ENCODE results near the gene LRP1. TPM values are rescaled to one million over a fixed set of nuclear protein-coding genes. Genes with fewer than 3 reads are reported as not detected.
A peak's percentile ranks its signal among the peaks of the same experiment; 100 is the strongest.

The LRP1 gene
- total RNA-seq, 1 donor from 2014 or later, result 369 TPM

GRCh38 chr12:57203791-57204190 lies 75.5 kb downstream of the LRP1 start:
- Histone ChIP-seq H3K27ac (ENCODE audit: low read depth, low read length) (no peak overlapping the region), H2AFZ (ENCODE audit: low read depth, low read length) (no peak overlapping the region), H3K9ac (ENCODE audit: low read length) (no peak overlapping the region), H3K4me2 (ENCODE audit: low read length) (no peak overlapping the region), H4K20me1 (ENCODE audit: insufficient read depth, low read length) (peaks cover 47% of the 10 kb centered on the region), H3K9me3 (ENCODE audit: insufficient read depth, low read depth, low read length) (no peaks in the 10 kb centered on the region), H3K4me3 (ENCODE audit: insufficient read depth, low read depth, low read length) (no peak overlapping the region), H3K79me2 (ENCODE audit: insufficient read depth, low read length) (no peaks in the 10 kb centered on the region), H3K36me3 (ENCODE audit: insufficient read depth, low read length) (peaks cover 13% of the 10 kb centered on the region), H3K27me3 (ENCODE audit: insufficient read depth, low read length) (no peaks in the 10 kb centered on the region), H3K4me1 (ENCODE audit: insufficient read depth, low read length) (no peaks in the 10 kb centered on the region)
- FAIRE-seq, result no peak
- Mint-ChIP-seq H3K36me3 (ENCODE audit: low read depth, unreplicated experiment) (peaks cover 19% of the 10 kb centered on the region), H3K4me1 (ENCODE audit: low read depth, unreplicated experiment) (no peaks in the 10 kb centered on the region), H3K27me3 (ENCODE audit: low read depth, unreplicated experiment) (no peaks in the 10 kb centered on the region), H3K9me3 (ENCODE audit: unreplicated experiment) (no peaks in the 10 kb centered on the region), H3K4me3 (ENCODE audit: unreplicated experiment) (no peak overlapping the region), H3K27ac (ENCODE audit: unreplicated experiment) (no peak overlapping the region)
- TF ChIP-seq EZH2 (IDR thresholded peaks at IDR 0.05; ENCODE audit: insufficient read depth, low read length) (no peak), CTCF (IDR thresholded peaks at IDR 0.05; ENCODE audit: insufficient read depth, low read depth, low read length) (no peak)
- no peak for DNase-seq (ENCODE audit: low read depth)

- Histone ChIP-seq H4K20me1 (ENCODE audit: insufficient read depth, low read length) (peaks cover 47% of the 10 kb centered on the region), H3K4me3 (ENCODE audit: insufficient read depth, low read depth, low read length) (no peak overlapping the region), H2AFZ (ENCODE audit: low read depth, low read length) (no peak overlapping the region), H3K27me3 (ENCODE audit: insufficient read depth, low read length) (no peaks in the 10 kb centered on the region), H3K36me3 (ENCODE audit: insufficient read depth, low read length) (peaks cover 13% of the 10 kb centered on the region), H3K9ac (ENCODE audit: low read length) (no peak overlapping the region), H3K9me3 (ENCODE audit: insufficient read depth, low read depth, low read length) (no peaks in the 10 kb centered on the region), H3K27ac (ENCODE audit: low read depth, low read length) (no peak overlapping the region), H3K4me1 (ENCODE audit: insufficient read depth, low read length) (no peaks in the 10 kb centered on the region), H3K4me2 (ENCODE audit: low read length) (no peak overlapping the region), H3K79me2 (ENCODE audit: insufficient read depth, low read length) (no peaks in the 10 kb centered on the region)
- FAIRE-seq (no peak), DNase-seq (ENCODE audit: low read depth) (no peak)
- no peaks in the 10 kb centered on the region for H3K27me3 Mint-ChIP-seq (ENCODE audit: low read depth, unreplicated experiment)
- H3K4me1 Mint-ChIP-seq (ENCODE audit: low read depth, unreplicated experiment), result no peaks in the 10 kb centered on the region
- no peaks in the 10 kb centered on the region for H3K9me3 Mint-ChIP-seq (ENCODE audit: unreplicated experiment)
- H3K36me3 Mint-ChIP-seq (ENCODE audit: low read depth, unreplicated experiment), result peaks cover 26% of the 10 kb centered on the region
- TF ChIP-seq EZH2 (IDR thresholded peaks at IDR 0.05; ENCODE audit: insufficient read depth, low read length), result no peak
- no peak for TF ChIP-seq CTCF (IDR thresholded peaks at IDR 0.05; ENCODE audit: insufficient read depth, low read depth, low read length)
- H3K4me3 Mint-ChIP-seq (ENCODE audit: unreplicated experiment), result no peak overlapping the region
- peak overlapping the region; percentile 53 for H3K27ac Mint-ChIP-seq (ENCODE audit: unreplicated experiment)
Measured at GRCh38 chr12:57204454-57204853, 76.2 kb downstream of the LRP1 start.

- H3K36me3 Mint-ChIP-seq (ENCODE audit: low read depth, unreplicated experiment), result peaks cover 31% of the 10 kb centered on the region
- no peaks in the 10 kb centered on the region for H3K79me2 ChIP-seq (ENCODE audit: insufficient read depth, low read length)
- H3K9ac ChIP-seq (ENCODE audit: low read length), result no peak overlapping the region
- TF ChIP-seq EZH2 (IDR thresholded peaks at IDR 0.05; ENCODE audit: insufficient read depth, low read length) (no peak), CTCF (IDR thresholded peaks at IDR 0.05; ENCODE audit: insufficient read depth, low read depth, low read length) (no peak)
- peaks cover 46% of the 10 kb centered on the region for H4K20me1 ChIP-seq (ENCODE audit: insufficient read depth, low read length)
- no peak overlapping the region for H3K27ac Mint-ChIP-seq (ENCODE audit: unreplicated experiment)
- no peaks in the 10 kb centered on the region for H3K9me3 Mint-ChIP-seq (ENCODE audit: unreplicated experiment)
- FAIRE-seq, result no peak
- no peaks in the 10 kb centered on the region for H3K27me3 ChIP-seq (ENCODE audit: insufficient read depth, low read length)
- no peak overlapping the region for H3K4me2 ChIP-seq (ENCODE audit: low read length)
- peaks cover 15% of the 10 kb centered on the region for H3K36me3 ChIP-seq (ENCODE audit: insufficient read depth, low read length)
- H3K4me3 ChIP-seq (ENCODE audit: insufficient read depth, low read depth, low read length), result no peak overlapping the region
- no peak overlapping the region for H3K27ac ChIP-seq (ENCODE audit: low read depth, low read length)
- H2AFZ ChIP-seq (ENCODE audit: low read depth, low read length), result no peak overlapping the region
- H3K27me3 Mint-ChIP-seq (ENCODE audit: low read depth, unreplicated experiment), result no peaks in the 10 kb centered on the region
- no peak overlapping the region for H3K4me3 Mint-ChIP-seq (ENCODE audit: unreplicated experiment)
- no peaks in the 10 kb centered on the region for H3K4me1 ChIP-seq (ENCODE audit: insufficient read depth, low read length)
- no peaks in the 10 kb centered on the region for H3K4me1 Mint-ChIP-seq (ENCODE audit: low read depth, unreplicated experiment)
- H3K9me3 ChIP-seq (ENCODE audit: insufficient read depth, low read depth, low read length), result no peaks in the 10 kb centered on the region
- DNase-seq (ENCODE audit: low read depth), result no peak
Measured at GRCh38 chr12:57205186-57205585, 76.9 kb downstream of the LRP1 start.

Measured in astrocyte (in vitro differentiated cells and primary cell).